ENCODE measurements around the gene HRAS.
A peak's percentile ranks its signal among the peaks of the same experiment; 100 is the strongest.

HRAS gene

DNA sequence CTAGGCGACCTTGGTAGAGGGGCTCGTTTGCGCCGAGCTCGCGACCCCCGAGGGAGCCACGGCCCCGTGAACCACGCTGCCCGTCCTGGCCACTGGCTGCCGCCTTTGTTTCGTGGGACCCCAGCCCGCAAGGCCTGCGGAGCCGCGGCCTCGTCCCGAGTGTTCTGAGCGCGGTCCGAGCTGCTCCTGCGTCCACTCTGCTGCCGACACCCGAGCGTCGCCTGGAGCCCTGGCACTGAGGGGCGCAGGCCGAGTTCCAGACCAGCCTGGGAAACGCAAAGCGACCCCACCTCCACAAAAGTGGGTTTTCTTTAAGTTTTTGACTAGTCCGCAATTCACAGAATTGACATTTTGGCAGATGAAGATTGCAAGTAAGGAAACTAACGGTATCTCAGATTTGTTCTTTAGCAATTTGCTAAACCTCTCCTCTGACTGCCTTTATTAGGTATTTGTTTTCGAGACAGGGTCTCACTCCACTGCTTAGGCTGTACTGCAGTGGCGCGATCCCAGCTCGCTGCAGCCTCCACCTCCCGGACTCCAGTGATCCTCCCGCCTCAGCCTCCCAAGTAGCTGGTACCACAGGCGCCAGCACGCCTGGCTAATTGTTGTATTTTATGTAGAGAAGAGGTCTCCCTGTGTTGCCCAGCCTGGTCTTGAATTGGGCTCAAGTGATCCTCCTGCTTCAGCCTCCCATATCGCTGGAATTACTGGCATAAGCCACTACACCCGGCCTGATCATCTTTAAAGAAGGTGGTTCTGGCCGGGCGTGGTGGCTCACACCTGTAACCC lies 27.5 kb downstream of the HRAS start:
- TF ChIP-seq, protein P1, sequence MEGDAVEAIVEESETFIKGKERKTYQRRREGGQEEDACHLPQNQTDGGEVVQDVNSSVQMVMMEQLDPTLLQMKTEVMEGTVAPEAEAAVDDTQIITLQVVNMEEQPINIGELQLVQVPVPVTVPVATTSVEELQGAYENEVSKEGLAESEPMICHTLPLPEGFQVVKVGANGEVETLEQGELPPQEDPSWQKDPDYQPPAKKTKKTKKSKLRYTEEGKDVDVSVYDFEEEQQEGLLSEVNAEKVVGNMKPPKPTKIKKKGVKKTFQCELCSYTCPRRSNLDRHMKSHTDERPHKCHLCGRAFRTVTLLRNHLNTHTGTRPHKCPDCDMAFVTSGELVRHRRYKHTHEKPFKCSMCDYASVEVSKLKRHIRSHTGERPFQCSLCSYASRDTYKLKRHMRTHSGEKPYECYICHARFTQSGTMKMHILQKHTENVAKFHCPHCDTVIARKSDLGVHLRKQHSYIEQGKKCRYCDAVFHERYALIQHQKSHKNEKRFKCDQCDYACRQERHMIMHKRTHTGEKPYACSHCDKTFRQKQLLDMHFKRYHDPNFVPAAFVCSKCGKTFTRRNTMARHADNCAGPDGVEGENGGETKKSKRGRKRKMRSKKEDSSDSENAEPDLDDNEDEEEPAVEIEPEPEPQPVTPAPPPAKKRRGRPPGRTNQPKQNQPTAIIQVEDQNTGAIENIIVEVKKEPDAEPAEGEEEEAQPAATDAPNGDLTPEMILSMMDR (conservative IDR thresholded peaks at IDR 0.05; ENCODE audit: low read length): no peak
- DNase-seq (ENCODE audit: low read depth): no peak
- H3K4me3 ChIP-seq (ENCODE audit: low read length): peak overlapping the region; percentile 73

DNA sequence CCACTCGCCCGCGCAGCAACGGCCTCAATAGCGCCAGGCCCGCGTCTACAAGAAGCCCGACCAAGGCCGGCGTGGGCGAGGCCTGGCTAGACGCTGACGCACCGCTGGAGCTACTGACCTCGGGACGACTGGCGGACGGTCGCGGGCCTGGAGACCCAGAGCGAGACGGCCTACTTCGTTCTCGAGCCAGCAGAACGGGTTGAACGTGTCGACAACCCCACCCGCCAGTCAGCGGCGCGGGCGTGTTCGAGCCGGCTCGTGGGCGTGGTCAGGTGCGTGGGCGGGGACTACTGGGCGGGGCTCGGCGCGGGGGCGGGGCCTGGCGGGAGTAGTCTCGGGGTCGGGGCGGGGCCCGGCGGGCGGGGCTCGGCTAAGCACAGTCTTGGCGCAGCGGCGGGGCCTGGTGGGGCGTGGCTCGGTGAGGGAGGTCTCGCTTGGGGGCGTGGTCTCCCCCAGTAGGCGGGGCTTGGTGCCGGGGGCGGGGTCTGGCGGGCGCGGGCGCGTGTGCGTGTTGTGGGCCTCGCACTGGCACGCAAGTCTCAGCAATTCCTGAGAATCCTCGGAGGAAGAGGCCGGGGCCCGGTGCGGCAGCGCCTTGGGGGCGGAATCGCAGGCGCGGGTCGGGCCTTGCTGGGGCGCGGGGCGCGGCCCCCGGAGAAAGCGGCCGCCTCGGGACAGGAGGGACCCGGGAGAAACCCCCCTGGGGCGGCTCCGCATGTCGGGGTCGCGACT lies 28.2 kb downstream of the HRAS start, which contains the start of gene RNH1:
Gene RNH1, minus strand, starts transcription at position 248 of the 732 bp plus-strand sequence. CDS start 5,080 bp downstream, outside the sequence.
- peak within 1 kb of the TSS; percentile 91 for H3K4me3 ChIP-seq (ENCODE audit: low read length)
- TF ChIP-seq, protein P1 (conservative IDR thresholded peaks at IDR 0.05; ENCODE audit: low read length): no peak
- peak; percentile 95 for DNase-seq (ENCODE audit: low read depth)

- TF ChIP-seq, protein P1 (conservative IDR thresholded peaks at IDR 0.05; ENCODE audit: low read length): no peak
- H3K4me3 ChIP-seq (ENCODE audit: low read length): peak overlapping the region; percentile 91
- peak; percentile 99 for DNase-seq (ENCODE audit: low read depth)
Observed at GRCh38 chr11:506238-506994, 29.0 kb downstream of the HRAS start.

DNA sequence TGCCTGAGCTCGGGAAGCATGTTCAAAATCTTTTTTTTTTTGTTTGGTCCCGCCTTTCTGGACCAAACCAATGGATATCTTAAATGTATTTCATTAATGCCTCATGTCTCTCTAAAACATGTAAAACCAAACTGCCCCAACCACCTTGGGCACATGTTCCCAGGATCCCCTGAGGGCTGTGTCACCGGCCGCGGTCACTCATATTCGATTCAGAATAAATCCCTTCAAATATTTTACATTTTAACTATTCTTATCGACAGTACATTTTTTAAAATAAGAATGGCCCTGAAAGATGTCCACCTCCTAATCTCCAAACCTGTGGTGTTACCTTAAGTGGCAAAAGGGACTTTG lies 30.4 kb downstream of the HRAS start:
- peak overlapping the region; percentile 91 for H3K4me3 ChIP-seq (ENCODE audit: low read length)
- TF ChIP-seq, protein P1 (conservative IDR thresholded peaks at IDR 0.05; ENCODE audit: low read length): no peak
- no peak for DNase-seq (ENCODE audit: low read depth)

DNA sequence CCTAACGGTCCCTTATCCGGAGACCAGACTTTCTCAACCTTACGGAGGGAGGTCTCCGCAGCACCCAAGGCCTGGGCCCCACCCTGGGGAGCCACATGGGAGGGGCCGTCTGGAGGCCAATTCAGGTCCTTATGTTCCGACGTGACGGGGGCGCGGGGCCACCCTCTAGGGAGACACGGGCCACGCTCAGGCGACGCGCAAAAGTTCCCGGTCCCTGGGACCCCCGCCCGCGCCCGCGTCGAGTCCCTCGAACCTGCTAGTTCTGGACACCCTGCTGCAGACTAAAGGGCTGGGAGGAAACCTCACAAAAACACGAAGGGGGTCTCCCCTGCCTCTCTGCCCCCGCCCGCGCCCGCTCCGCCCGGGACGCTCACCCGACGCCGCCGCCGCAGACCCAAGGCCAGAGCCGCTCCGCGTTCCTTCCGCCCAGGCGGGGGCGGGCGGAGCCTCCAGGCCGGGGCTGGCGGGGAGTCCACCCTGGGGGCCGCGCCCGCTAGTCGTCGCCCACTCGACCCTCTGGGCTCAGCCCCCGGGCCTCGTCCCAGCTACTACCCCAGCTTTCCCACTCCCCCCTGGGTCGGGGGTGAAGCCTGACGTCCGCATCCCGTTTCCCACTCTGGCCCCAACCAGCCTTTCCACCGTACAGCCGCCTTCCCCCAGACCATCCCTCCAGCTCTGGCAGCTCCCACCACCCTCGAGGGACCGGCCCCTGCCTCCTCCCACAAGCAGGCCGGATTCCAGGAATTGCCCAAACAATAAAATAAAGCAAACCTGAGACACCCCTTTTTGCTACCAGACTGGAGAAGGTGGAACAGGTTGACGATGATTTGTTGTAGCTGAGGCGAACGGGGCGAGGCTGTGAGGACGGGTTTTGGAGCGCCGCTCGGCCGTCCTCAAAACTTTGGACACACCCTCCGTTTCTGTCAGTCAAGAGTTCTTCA lies 31.1 kb downstream of the HRAS start:
- peak overlapping the region; percentile 91 for H3K4me3 ChIP-seq (ENCODE audit: low read length)
- peak; percentile 61 for DNase-seq (ENCODE audit: low read depth)
- TF ChIP-seq, protein P1 (conservative IDR thresholded peaks at IDR 0.05; ENCODE audit: low read length): no peak
